Astrocyte of the cerebellum (primary cell): ENCODE measurements around the gene RHEB.

Experiments used
- DNase-seq: peaks from one replicate; pipeline ENCODE4 v3.0.0-alpha.2; 2011; ENCODE audit warnings: low read depth
- H3K4me3 ChIP-seq: 2 replicates; pipeline ENCODE4 v1.5.1; 2011; ENCODE audit warnings: mild to moderate bottlenecking, low read depth, low read length, moderate library complexity
- CTCF ChIP-seq: IDR thresholded peaks from 2 replicates; pipeline ENCODE4 v1.5.1; 2012; ENCODE audit warnings: low read length, low read depth, moderate library complexity, mild to moderate bottlenecking; ENCODE audit errors: missing control alignments
- in situ Hi-C: cut with HindIII; loops from 2 replicates; pipeline ENCODE4 v1.10.0; 2017; ENCODE audit warnings: low sequenced_read_pairs

RHEB gene

GRCh38 chr7:151489498-151489897 is 30.2 kb downstream of the RHEB start:
- H3K4me3 ChIP-seq = no peak overlapping the region
- in situ Hi-C loops = no loop called here
- no peak for DNase-seq
- no peak for TF ChIP-seq CTCF

GRCh38 chr7:151488096-151488495 is 31.6 kb downstream of the RHEB start:
- in situ Hi-C loops = no loop called here
- no peak overlapping the region for H3K4me3 ChIP-seq
- no peak for DNase-seq
- no peak for TF ChIP-seq CTCF

- H3K4me3 ChIP-seq = no peak overlapping the region
- DNase-seq = no peak
- TF ChIP-seq CTCF = no peak
- in situ Hi-C loops = no loop called here
These were observed 32.5 kb downstream of the RHEB start for GRCh38 chr7:151487228-151487627.

- DNase-seq = no peak
- in situ Hi-C loops = no loop called here
- H3K4me3 ChIP-seq = no peak overlapping the region
- no peak for TF ChIP-seq CTCF
These were observed 33.6 kb downstream of the RHEB start for GRCh38 chr7:151486074-151486473.

- DNase-seq = no peak
- in situ Hi-C loops = no loop called here
- no peak for TF ChIP-seq CTCF
- no peak overlapping the region for H3K4me3 ChIP-seq
These were observed 34.6 kb downstream of the RHEB start for GRCh38 chr7:151484971-151485707.

- no peak for DNase-seq
- H3K4me3 ChIP-seq = no peak overlapping the region
- TF ChIP-seq CTCF = no peak
- in situ Hi-C loops = no loop called here
These were observed 36.0 kb downstream of the RHEB start for GRCh38 chr7:151483711-151483983.
